Measurements from ENCODE around the gene KIAA1143.

DNA sequence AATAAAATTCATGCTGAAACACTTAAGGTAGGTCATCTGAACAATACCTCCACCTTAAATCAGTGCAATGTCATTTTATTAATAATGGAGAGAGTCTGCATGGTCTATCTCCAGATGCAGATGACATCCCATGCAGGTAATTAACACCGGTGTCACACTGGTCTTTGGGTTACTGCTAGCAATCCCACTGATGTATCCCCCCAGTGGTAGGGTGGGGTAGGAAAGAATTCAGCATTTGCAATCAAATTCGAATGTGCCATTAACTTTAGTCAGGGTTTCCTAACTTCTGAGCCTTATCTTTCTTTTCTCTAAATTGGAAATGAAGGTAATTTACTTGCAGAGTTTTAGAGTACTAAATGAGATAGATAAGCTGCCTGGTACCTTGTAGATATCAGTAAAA is 44.5 kb upstream of the KIAA1143 start:
- TF ChIP-seq POLR2A (IDR thresholded peaks at IDR 0.05; ENCODE audit: low read length), result no peak
- TF ChIP-seq GATA1 (IDR thresholded peaks at IDR 0.05; ENCODE audit: low read depth, low read length), result no peak
